ENCODE measurements around the gene NDE1. TPM values are rescaled to one million over a fixed set of nuclear protein-coding genes. Genes with fewer than 3 reads are reported as not detected.

NDE1 gene
- total and polyA plus RNA-seq, 4 donors = 2.5 to 17.3 (median 4.4) TPM

GRCh38 chr16:15621889-15622288, 28.2 kb upstream of the NDE1 start:
- 95% methylated on average over 8 of the region's 8 CpGs for WGBS
- H3K9ac ChIP-seq (ENCODE audit: low read depth in 1 of 2, low read length in 2 of 2) = no peak overlapping the region
- no peak overlapping the region for H3K27ac ChIP-seq (ENCODE audit: low read depth in 1 of 2, low read length in 2 of 2)
- H3K4me3 ChIP-seq (ENCODE audit: low read depth in 1 of 3, low read length in 3 of 3) = no peak overlapping the region
- no peaks in the 10 kb centered on the region for H3K4me1 ChIP-seq (ENCODE audit: control insufficient read depth in 4 of 4, insufficient read depth in 4 of 4, low read length in 3 of 4)
- H3K36me3 ChIP-seq (ENCODE audit: control insufficient read depth in 4 of 4, insufficient read depth in 3 of 4, low read depth in 1 of 4, low read length in 3 of 4) = peaks cover 13 to 76% (median 62%) of the 10 kb centered on the region in 4 donors
- no peak for DNase-seq (ENCODE audit: low spot score)
- no peak for TF ChIP-seq YY1 (IDR thresholded peaks at IDR 0.05)
- no peak for TF ChIP-seq EGR1 (IDR thresholded peaks at IDR 0.05; ENCODE audit: low read depth in 2 of 2)
- no peak for TF ChIP-seq SP1 (IDR thresholded peaks at IDR 0.05)
- no peak for TF ChIP-seq HNF4G (IDR thresholded peaks at IDR 0.05)
- TF ChIP-seq NR2F2 (IDR thresholded peaks at IDR 0.05) = no peak
- no peak for TF ChIP-seq ZBTB33 (IDR thresholded peaks at IDR 0.05)
- H3K27me3 ChIP-seq (ENCODE audit: control insufficient read depth in 4 of 4, insufficient read depth in 4 of 4, low read length in 3 of 4) = no peaks in the 10 kb centered on the region
- H3K9me3 ChIP-seq (ENCODE audit: control insufficient read depth in 4 of 4, low read length in 3 of 4) = no peaks in the 10 kb centered on the region

GRCh38 chr16:15631730-15632409, 18.2 kb upstream of the NDE1 start:
- no peak for DNase-seq (ENCODE audit: low spot score)
- Histone ChIP-seq H3K27me3 (ENCODE audit: control insufficient read depth in 4 of 4, insufficient read depth in 4 of 4, low read length in 3 of 4) (no peaks in the 10 kb centered on the region), H3K9ac (ENCODE audit: low read depth in 1 of 2, low read length in 2 of 2) (no peak overlapping the region), H3K36me3 (ENCODE audit: control insufficient read depth in 4 of 4, insufficient read depth in 3 of 4, low read depth in 1 of 4, low read length in 3 of 4) (peaks cover 7 to 52% (median 45%) of the 10 kb centered on the region in 4 donors), H3K4me1 (ENCODE audit: control insufficient read depth in 4 of 4, insufficient read depth in 4 of 4, low read length in 3 of 4) (peaks cover 0 to 8% (median 7%) of the 10 kb centered on the region in 4 donors), H3K9me3 (ENCODE audit: control insufficient read depth in 4 of 4, low read length in 3 of 4) (no peaks in the 10 kb centered on the region), H3K27ac (ENCODE audit: low read depth in 1 of 2, low read length in 2 of 2) (no peak overlapping the region), H3K4me3 (ENCODE audit: low read depth in 1 of 3, low read length in 3 of 3) (no peak overlapping the region)
- 98% methylated on average over 2 of the region's 2 CpGs for WGBS
- TF ChIP-seq TAF1 (conservative IDR thresholded peaks at IDR 0.05) (no peak), FOXA1 (IDR thresholded peaks at IDR 0.05) (no peak), ZBTB33 (IDR thresholded peaks at IDR 0.05) (no peak), EGR1 (IDR thresholded peaks at IDR 0.05; ENCODE audit: low read depth in 2 of 2) (no peak), YY1 (IDR thresholded peaks at IDR 0.05) (no peak), ATF3 (IDR thresholded peaks at IDR 0.05) (no peak), NR2F2 (IDR thresholded peaks at IDR 0.05) (no peak), REST (IDR thresholded peaks at IDR 0.05) (no peak), FOXA2 (IDR thresholded peaks at IDR 0.05) (no peak), SP1 (IDR thresholded peaks at IDR 0.05) (no peak), GABPA (IDR thresholded peaks at IDR 0.05 in 1 of 2, conservative IDR thresholded peaks at IDR 0.05 in 1 of 2) (no peak), HNF4A (conservative IDR thresholded peaks at IDR 0.05) (no peak)
- TF ChIP-seq, protein P1, sequence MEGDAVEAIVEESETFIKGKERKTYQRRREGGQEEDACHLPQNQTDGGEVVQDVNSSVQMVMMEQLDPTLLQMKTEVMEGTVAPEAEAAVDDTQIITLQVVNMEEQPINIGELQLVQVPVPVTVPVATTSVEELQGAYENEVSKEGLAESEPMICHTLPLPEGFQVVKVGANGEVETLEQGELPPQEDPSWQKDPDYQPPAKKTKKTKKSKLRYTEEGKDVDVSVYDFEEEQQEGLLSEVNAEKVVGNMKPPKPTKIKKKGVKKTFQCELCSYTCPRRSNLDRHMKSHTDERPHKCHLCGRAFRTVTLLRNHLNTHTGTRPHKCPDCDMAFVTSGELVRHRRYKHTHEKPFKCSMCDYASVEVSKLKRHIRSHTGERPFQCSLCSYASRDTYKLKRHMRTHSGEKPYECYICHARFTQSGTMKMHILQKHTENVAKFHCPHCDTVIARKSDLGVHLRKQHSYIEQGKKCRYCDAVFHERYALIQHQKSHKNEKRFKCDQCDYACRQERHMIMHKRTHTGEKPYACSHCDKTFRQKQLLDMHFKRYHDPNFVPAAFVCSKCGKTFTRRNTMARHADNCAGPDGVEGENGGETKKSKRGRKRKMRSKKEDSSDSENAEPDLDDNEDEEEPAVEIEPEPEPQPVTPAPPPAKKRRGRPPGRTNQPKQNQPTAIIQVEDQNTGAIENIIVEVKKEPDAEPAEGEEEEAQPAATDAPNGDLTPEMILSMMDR (IDR thresholded peaks at IDR 0.05; ENCODE audit: low read depth, low read length, missing input control) = no peak
- TF ChIP-seq, protein P2, sequence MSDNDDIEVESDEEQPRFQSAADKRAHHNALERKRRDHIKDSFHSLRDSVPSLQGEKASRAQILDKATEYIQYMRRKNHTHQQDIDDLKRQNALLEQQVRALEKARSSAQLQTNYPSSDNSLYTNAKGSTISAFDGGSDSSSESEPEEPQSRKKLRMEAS (IDR thresholded peaks at IDR 0.05) = no peak

Data from liver (tissue), 9 donors.